RPMI7951 (cell line): ENCODE measurements around the gene WDFY4. TPM values are rescaled to one million over a fixed set of nuclear protein-coding genes. Genes with fewer than 3 reads are reported as not detected.

ENCODE experiments used
- DNase-seq: peaks from one replicate; pipeline ENCODE4 v3.0.0-alpha.2; 2012; ENCODE audit warnings: low read depth
- total RNA-seq: library from RNA; depleted of rRNA; stranded (reverse); fragments of >200 nt; shearing (Covaris generic); gene quantifications from 2 replicates; pipeline ENCODE4 v1.2.3, GENCODE V29; 2014

The WDFY4 gene
- total RNA-seq, 1 experiment from 2014 or later: not detected

- no peak for DNase-seq
Measured at GRCh38 chr10:48905311-48905710, 220.6 kb downstream of the WDFY4 start.

GRCh38 chr10:48906841-48907240, 222.2 kb downstream of the WDFY4 start:
- no peak for DNase-seq

- DNase-seq: no peak
Measured at GRCh38 chr10:48907730-48908129, 223.1 kb downstream of the WDFY4 start.

DNA sequence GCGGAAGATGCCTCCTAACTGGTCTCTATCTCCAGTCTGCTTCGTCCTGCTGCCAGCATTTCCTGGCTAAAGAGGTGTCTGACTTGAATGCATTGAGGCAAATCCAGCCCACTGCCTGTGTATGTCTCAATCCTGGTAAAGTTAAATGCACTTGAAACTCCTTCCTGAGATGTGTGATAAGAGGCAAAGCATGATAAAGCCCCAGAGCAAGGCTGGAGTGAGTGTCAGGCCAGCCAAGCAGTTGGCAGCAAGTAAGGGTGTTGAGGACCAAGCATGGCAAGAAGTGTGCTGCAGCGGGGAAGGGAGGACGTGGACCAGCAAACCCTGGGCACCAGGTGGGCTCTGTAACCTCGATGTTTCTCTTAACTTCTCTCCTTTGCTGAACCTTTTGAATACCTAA, 225.9 kb downstream of the WDFY4 start:
- DNase-seq: no peak

DNA sequence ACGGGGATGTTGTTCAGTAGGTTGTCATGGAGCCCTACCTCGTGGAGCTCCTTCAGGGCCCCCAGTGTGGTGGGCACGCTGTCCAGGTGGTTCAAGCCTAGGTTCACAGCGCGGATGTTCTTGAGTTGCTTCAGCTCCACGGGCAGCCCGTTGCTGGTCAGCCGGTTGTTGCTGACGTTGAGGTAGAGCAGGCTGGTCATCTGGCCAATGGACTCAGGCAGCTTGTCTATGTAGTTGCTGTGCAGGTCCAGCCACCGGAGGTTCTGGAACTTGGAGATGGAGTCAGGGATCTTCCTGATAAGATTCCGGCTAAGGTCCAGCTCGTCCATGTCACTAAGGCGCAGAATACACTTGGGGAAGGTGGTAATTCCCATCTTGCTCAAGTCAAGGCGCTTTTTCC, 229.0 kb downstream of the WDFY4 start:
- DNase-seq: no peak

- DNase-seq: no peak
Measured at GRCh38 chr10:48923748-48924147, 239.1 kb downstream of the WDFY4 start.

DNA sequence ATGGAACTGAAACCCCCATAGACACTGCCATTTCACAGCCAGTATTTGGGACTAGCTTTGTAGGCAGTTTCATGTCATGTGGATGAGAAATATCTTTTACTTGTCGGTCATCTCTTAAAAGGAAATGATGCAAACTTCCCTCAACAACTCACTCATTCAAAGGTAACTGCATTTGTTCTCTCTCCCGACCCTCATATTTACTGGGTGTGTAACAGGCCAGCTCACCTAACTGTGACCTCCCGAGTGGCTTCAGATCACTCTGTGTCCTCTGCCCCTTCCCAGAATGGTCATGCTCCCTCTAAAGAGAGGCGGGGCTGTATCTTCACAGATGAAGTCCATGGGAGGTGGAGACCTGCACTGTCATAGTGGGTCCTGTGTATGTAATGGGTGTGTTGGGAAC, 240.3 kb downstream of the WDFY4 start:
- DNase-seq: no peak

DNA sequence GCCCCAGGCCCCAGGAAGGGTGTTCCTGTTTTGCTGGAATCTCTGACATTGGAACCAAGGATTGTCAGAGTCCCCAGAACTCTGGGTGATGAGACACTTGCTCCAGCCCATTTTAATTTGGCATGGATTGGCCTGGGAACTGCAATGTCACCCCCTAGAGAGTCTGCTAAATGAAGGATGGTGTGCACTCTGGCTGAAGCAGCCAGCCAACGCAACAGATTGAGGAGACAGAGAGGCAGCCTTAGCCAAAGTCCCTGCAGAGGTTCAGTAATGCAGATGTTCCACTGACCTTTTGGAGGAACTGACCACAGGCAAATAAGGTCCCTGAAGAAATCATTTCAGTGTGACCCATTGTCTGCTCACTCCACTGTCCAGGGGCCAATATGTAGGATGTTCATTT, 241.6 kb downstream of the WDFY4 start:
- DNase-seq: no peak

DNA sequence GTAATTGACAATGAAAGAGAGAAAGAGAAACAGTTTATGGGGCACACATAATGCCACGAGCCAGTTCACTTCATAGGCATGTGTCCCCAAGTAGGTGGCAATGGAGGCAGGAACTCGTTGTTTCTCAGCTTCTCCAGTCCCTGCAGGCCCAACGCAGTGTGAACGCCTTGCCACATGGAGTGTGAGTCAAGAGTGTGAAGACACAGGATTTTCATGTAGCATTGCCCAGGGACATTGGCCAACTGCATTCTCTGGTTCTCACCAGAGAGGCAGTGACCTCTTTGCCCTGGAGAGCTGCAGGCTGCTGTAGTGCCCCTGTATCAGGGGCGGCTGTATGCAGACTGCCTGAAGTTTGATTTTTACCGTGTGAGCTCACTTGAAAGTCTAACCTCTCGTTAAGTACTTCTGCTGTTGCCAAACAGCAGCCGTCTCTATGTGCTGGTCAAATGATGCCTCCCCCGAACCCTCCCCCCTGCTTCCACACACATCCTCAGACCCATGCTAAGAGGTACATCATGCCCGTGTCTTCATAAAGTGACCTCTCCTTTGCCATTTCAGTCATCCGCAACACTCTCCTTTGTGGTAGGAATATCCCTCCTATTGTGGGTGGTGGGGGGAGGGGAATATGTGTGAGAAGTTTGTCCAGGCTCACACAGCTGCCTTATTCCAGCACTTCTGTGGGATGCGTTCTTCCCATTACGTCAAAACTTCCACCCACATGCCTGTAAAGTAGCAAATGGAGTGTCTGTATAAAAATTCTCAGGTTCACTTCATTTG, 242.3 kb downstream of the WDFY4 start:
- no peak for DNase-seq

DNA sequence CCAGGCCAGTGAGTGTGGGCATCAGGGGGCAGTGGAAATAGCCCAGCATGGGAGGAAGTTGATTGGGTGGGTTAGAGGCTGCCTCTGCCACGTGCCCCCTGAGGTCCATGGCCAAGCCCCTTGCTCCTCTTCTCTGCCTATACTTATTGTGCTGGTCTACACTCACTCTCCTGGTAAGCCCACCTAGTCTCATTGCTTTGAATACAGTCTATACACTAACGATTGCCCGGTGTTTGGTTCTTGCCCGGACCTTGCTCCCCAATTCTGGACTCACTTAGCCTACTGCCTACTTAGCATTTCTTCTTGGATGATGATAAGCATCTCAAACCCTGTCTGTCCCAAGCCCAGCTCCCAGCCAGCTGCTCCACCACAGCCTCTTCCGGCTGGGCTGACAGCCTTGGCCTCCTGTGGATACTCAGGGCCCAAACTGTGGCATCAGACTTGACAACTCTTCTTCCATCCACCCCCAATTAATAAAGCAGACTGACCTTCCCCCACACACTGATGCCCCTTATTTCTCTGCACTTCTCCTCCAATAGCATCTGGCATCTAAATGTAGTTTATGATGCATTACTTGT, 244.8 kb downstream of the WDFY4 start:
- DNase-seq: no peak

GRCh38 chr10:48931188-48931587, 246.5 kb downstream of the WDFY4 start:
- no peak for DNase-seq

GRCh38 chr10:48932831-48933664, 248.4 kb downstream of the WDFY4 start:
- DNase-seq: peak; percentile 38

DNA sequence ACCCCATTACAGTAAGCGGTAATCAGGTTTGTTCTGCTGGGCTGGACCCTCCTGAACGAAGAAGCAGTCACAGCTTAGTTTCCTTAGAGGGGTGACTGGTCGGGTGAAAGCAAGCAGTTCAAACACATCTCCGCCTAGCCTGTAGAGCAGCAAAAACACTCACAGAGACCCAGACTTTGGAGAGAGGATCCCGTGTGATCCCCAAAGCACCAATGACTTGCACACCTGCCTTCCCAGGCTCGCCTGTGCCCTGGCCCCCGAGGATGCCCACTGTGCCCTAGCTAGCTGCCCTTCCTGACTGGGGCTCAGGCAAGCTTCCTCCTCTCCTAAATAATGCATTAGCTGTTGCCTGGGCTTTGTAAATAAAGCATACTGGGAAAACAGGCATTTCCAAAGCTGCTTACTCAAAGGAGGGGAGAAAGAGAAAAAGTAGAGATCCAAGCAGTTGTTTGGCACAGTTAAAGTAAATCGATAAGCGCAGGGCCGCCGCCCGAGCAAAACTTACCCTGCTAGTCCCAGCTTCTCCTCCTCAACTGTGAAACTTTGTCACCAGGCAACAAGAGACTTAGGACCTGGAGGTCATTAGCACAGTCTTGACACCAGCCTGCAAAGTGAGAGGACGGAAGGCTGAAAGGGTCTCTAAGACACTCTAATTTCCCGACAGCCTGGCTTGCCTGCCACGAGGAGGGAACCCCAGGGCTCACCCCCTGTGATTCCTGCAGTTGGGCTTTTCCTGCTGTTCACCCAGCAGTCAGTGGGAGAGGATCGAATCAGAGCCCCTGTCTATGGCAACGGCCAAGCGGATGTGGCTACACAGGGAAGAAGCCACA, 250.2 kb downstream of the WDFY4 start:
- DNase-seq: peak; percentile 11

DNA sequence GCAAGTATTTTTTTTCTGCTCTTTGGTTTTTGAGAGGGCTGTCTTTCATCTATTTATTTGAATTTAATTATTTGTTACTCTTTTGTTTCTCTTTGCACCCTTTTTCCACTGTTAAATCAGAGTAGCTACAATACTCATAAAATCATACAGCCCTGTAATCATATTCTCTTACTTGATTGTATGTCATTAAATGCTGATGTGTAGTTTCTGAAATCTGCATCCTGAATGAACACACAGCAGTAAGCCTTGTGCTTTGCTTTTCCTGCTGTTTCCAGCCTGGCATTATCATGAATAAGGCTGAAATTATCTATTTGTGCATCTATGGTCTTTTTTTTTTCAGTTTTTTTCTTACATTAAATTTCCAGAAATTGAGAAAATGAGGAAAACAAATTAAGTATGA, 250.9 kb downstream of the WDFY4 start:
- DNase-seq: no peak

DNA sequence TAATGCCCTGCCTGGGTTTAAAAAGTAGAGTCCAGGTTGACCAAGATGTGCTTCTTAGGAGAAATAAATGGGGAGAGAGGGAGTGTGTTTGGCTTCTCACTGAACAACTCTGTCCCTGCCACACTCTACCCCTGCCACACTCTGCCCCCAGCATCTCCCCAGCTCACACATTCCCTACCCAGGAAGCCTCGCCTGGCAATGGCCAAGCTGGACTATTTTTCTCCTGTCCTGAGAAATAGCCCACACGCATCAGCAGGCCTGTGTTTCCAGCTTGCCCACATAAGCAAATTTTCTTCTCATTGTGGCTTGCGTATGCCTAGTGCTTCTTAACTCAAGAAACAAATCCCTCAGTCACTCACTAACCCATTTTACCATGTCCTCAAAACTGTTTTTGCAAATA, 253.1 kb downstream of the WDFY4 start:
- no peak for DNase-seq

GRCh38 chr10:48938281-48938680, 253.6 kb downstream of the WDFY4 start:
- DNase-seq: no peak

GRCh38 chr10:48938990-48939536, 254.4 kb downstream of the WDFY4 start:
- no peak for DNase-seq

- no peak for DNase-seq
Measured at GRCh38 chr10:48939790-48940325, 255.2 kb downstream of the WDFY4 start, which contains the start of gene LRRC18. Gene LRRC18 (minus strand): TSS chr10:48939840. CDS start chr10:48914155, 25,685 bp downstream.

DNA sequence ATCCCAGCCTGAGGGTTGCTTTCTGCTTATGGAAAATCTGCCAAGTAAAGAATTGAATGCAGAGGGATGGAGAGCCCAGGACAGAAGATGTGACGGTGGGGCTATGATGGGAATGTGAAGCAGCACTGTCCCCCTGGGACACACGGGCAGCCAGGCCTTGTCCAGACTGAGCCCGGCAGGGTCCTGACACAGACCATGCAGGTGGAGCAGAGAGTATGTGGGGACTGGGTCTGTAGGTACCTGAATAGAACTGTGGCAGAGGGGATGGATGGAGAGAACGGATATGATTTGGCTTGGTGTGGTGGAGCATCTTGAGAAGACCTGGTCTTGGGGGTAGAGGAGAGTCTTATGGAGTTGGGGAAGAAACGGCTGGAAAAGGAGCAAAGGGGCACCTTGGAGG, 255.7 kb downstream of the WDFY4 start:
- DNase-seq: no peak

- DNase-seq: no peak
Measured at GRCh38 chr10:48940958-48941357, 256.3 kb downstream of the WDFY4 start.

GRCh38 chr10:48941427-48942075, 256.9 kb downstream of the WDFY4 start:
- no peak for DNase-seq
